ENCODE data around the gene ITGB1. TPM values are rescaled to one million over a fixed set of nuclear protein-coding genes. Genes with fewer than 3 reads are reported as not detected.

The ITGB1 gene
- total and polyA plus RNA-seq, 11 donors, result 150 to 1,693 (median 701) TPM

GRCh38 chr10:32972460-32972859 is 14.4 kb upstream of the ITGB1 start:
- Histone ChIP-seq H3K9me3 (no peaks in the 10 kb centered on the region), H3K4me3 (no peak overlapping the region), H3K27ac (peak overlapping the region in 5 of 12 donors; percentile 18 to 63 (median 45)), H3K27me3 (no peaks in the 10 kb centered on the region), H3K36me3 (no peaks in the 10 kb centered on the region), H3K4me1 (peaks cover 0 to 19% (median 5%) of the 10 kb centered on the region in 12 donors)
- no peak for ATAC-seq
- DNase-seq, result no peak
- WGBS, 4 donors, result 65 to 72% (median 68%) methylated on average over 4 of the region's 4 CpGs
- TF ChIP-seq POLR2A (IDR thresholded peaks at IDR 0.05), result no peak
- TF ChIP-seq CTCF (IDR thresholded peaks at IDR 0.05), result no peak
- intact Hi-C loops (cut with DNase I), result no loop called here

GRCh38 chr10:32971536-32972091 is 13.6 kb upstream of the ITGB1 start:
- no peaks in the 10 kb centered on the region for H3K9me3 ChIP-seq
- intact Hi-C loops (cut with DNase I), result no loop called here
- H3K4me3 ChIP-seq, result peak overlapping the region in 1 of 12 donors; percentile 7
- no peaks in the 10 kb centered on the region for H3K27me3 ChIP-seq
- WGBS, 4 donors, result 50 to 57% (median 52%) methylated on average over 6 of the region's 6 CpGs
- no peak for TF ChIP-seq POLR2A (IDR thresholded peaks at IDR 0.05)
- TF ChIP-seq CTCF (IDR thresholded peaks at IDR 0.05), result no peak
- peak in 3 of 4 donors; percentile 34 to 41 (median 36) for ATAC-seq
- H3K36me3 ChIP-seq, result no peaks in the 10 kb centered on the region
- peak overlapping the region in 9 of 12 donors; percentile 13 to 63 (median 41) for H3K27ac ChIP-seq
- peaks cover 0 to 19% (median 5%) of the 10 kb centered on the region in 12 donors for H3K4me1 ChIP-seq
- DNase-seq, result no peak

- 93 to 97% (median 96%) methylated on average over 2 of the region's 2 CpGs for WGBS, 4 donors
- Histone ChIP-seq H3K27me3 (no peaks in the 10 kb centered on the region), H3K9me3 (peaks cover 0 to 3% (median 0%) of the 10 kb centered on the region in 12 donors), H3K4me3 (no peak overlapping the region), H3K27ac (peak overlapping the region in 3 of 12 donors; percentile 41 to 63 (median 45)), H3K4me1 (peaks cover 0 to 19% (median 5%) of the 10 kb centered on the region in 12 donors), H3K36me3 (no peaks in the 10 kb centered on the region)
- TF ChIP-seq POLR2A (IDR thresholded peaks at IDR 0.05) (no peak), CTCF (IDR thresholded peaks at IDR 0.05) (no peak)
- DNase-seq (no peak), ATAC-seq (no peak)
- intact Hi-C loops (cut with DNase I), result no loop called here
These were observed 12.9 kb upstream of the ITGB1 start for GRCh38 chr10:32970910-32971309.

- no peak overlapping the region for H3K4me3 ChIP-seq
- peaks cover 0 to 48% (median 37%) of the 10 kb centered on the region in 12 donors for H3K4me1 ChIP-seq
- no peaks in the 10 kb centered on the region for H3K27me3 ChIP-seq
- H3K36me3 ChIP-seq, result no peaks in the 10 kb centered on the region
- 80 to 93% (median 90%) methylated on average over 3 of the region's 3 CpGs for WGBS, 4 donors
- peak in 1 of 4 donors; percentile 35 for ATAC-seq
- DNase-seq, result no peak
- peaks cover 0 to 3% (median 0%) of the 10 kb centered on the region in 12 donors for H3K9me3 ChIP-seq
- TF ChIP-seq CTCF (IDR thresholded peaks at IDR 0.05) (no peak), POLR2A (IDR thresholded peaks at IDR 0.05) (no peak)
- intact Hi-C loops (cut with DNase I), result no loop called here
- H3K27ac ChIP-seq, result peak overlapping the region in 6 of 12 donors; percentile 78 to 89 (median 86)
These were observed 6.2 kb upstream of the ITGB1 start for GRCh38 chr10:32964270-32964669.

Measured in heart left ventricle (tissue), 16 donors.